GM21717 (cell line): ENCODE results near the gene RNF13.
"Not testable (repeated sequence)": the region's sequence is repeated elsewhere in the genome, so short reads cannot be mapped to it uniquely, and the experiment has no call there.

Experiments
- ATAC-seq: cut with Tn5 transposase; IDR thresholded peaks from one replicate; pipeline ENCODE4 v1.9.1; 2021; ENCODE audit warnings: mild to moderate bottlenecking, moderate library complexity; ENCODE audit not compliant: unreplicated experiment

Gene RNF13

GRCh38 chr3:149800693-149801092, 12.3 kb upstream of the RNF13 start:
- no peak for ATAC-seq

GRCh38 chr3:149801195-149801594, 11.8 kb upstream of the RNF13 start:
- no peak for ATAC-seq

GRCh38 chr3:149801639-149802038, 11.4 kb upstream of the RNF13 start:
- ATAC-seq: no peak

GRCh38 chr3:149806171-149806778, 6.7 kb upstream of the RNF13 start:
- ATAC-seq: no peak

- no peak for ATAC-seq
Observed at GRCh38 chr3:149808209-149808829, 4.7 kb upstream of the RNF13 start.

- ATAC-seq: no peak
Observed at GRCh38 chr3:149809699-149810098, 3.3 kb upstream of the RNF13 start.

- ATAC-seq: no peak
Observed at GRCh38 chr3:149810846-149811245, 2.2 kb upstream of the RNF13 start.

- ATAC-seq: no peak
Observed at GRCh38 chr3:149812165-149812605, 830 bp upstream of the RNF13 start.

GRCh38 chr3:149813367-149814281, 609 bp downstream of the RNF13 start:
- peak; percentile 23 for ATAC-seq

GRCh38 chr3:149815321-149815720, 2.3 kb downstream of the RNF13 start:
- ATAC-seq: no peak

- ATAC-seq: no peak
Observed at GRCh38 chr3:149815728-149816127, 2.7 kb downstream of the RNF13 start.

GRCh38 chr3:149816311-149816710, 3.3 kb downstream of the RNF13 start:
- no peak for ATAC-seq

GRCh38 chr3:149816986-149817385, 4.0 kb downstream of the RNF13 start:
- no peak for ATAC-seq

- no peak for ATAC-seq
Observed at GRCh38 chr3:149819432-149819831, 6.4 kb downstream of the RNF13 start.

- ATAC-seq: no peak
Observed at GRCh38 chr3:149820183-149820582, 7.2 kb downstream of the RNF13 start.

GRCh38 chr3:149826636-149827035, 13.6 kb downstream of the RNF13 start:
- no peak for ATAC-seq

GRCh38 chr3:149828390-149828789, 15.4 kb downstream of the RNF13 start:
- ATAC-seq: no peak

GRCh38 chr3:149829631-149830030, 16.6 kb downstream of the RNF13 start:
- not testable (repeated sequence) for ATAC-seq

GRCh38 chr3:149830902-149831301, 17.9 kb downstream of the RNF13 start:
- ATAC-seq: no peak

- ATAC-seq: no peak
Observed at GRCh38 chr3:149831321-149831720, 18.3 kb downstream of the RNF13 start.

- ATAC-seq: no peak
Observed at GRCh38 chr3:149832086-149832485, 19.1 kb downstream of the RNF13 start.

GRCh38 chr3:149833241-149833640, 20.2 kb downstream of the RNF13 start:
- no peak for ATAC-seq
